Astrocyte (in vitro differentiated cells and primary cell): ENCODE data around the gene SMOC2. TPM values are rescaled to one million over a fixed set of nuclear protein-coding genes. Genes with fewer than 3 reads are reported as not detected.

Source experiments
- DNase-seq: peaks from one replicate; pipeline ENCODE4 v3.0.0-alpha.2; 2010; ENCODE audit warnings: low read depth
- FAIRE-seq: peaks from 2 replicates; lab custom pipeline; 2011; peaks lifted over from hg19 to GRCh38; lab: Jason Lieb, UNC
- H2AFZ ChIP-seq: 2 replicates; pipeline ENCODE4 v1.6.0; 2012; ENCODE audit warnings: low read depth, low read length, inconsistent platforms
- H3K27ac ChIP-seq: 2 replicates; pipeline ENCODE4 v1.5.1; 2011; ENCODE audit warnings: low read depth, low read length, inconsistent platforms
- H3K27me3 ChIP-seq: 2 replicates; pipeline ENCODE4 v1.6.0; 2011; ENCODE audit warnings: low read length, inconsistent platforms; ENCODE audit not compliant: insufficient read depth
- H3K36me3 ChIP-seq: 2 replicates; pipeline ENCODE4 v1.5.1; 2011; ENCODE audit warnings: low read length, inconsistent platforms; ENCODE audit not compliant: insufficient read depth
- H3K4me1 ChIP-seq: 2 replicates; pipeline ENCODE4 v1.5.1; 2011; ENCODE audit warnings: low read length, inconsistent platforms; ENCODE audit not compliant: insufficient read depth
- H3K4me2 ChIP-seq: 2 replicates; pipeline ENCODE4 v1.6.0; 2012; ENCODE audit warnings: low read length, inconsistent platforms
- H3K4me3 ChIP-seq: 2 replicates; pipeline ENCODE4 v1.5.1; 2011; ENCODE audit warnings: low read depth, mild to moderate bottlenecking, low read length, inconsistent platforms; ENCODE audit not compliant: insufficient read depth
- H3K79me2 ChIP-seq: 2 replicates; pipeline ENCODE4 v1.6.0; 2012; ENCODE audit warnings: mild to moderate bottlenecking, low read length, inconsistent platforms; ENCODE audit not compliant: insufficient read depth
- H3K9ac ChIP-seq: 2 replicates; pipeline ENCODE4 v1.6.0; 2012; ENCODE audit warnings: mild to moderate bottlenecking, low read length, inconsistent platforms
- H3K9me3 ChIP-seq: 2 replicates; pipeline ENCODE4 v1.5.1; 2012; ENCODE audit warnings: low read depth, mild to moderate bottlenecking, low read length, inconsistent platforms; ENCODE audit not compliant: insufficient read depth
- H4K20me1 ChIP-seq: 2 replicates; pipeline ENCODE4 v1.6.0; 2012; ENCODE audit warnings: low read length, inconsistent platforms; ENCODE audit not compliant: insufficient read depth
- H3K27ac Mint-ChIP-seq: one replicate; pipeline ENCODE4 v1.8.0; 2021; ENCODE audit warnings: mild to moderate bottlenecking, mixed read lengths; ENCODE audit not compliant: unreplicated experiment
- H3K27me3 Mint-ChIP-seq: one replicate; pipeline ENCODE4 v1.8.0; 2021; ENCODE audit warnings: low read depth, mixed read lengths; ENCODE audit not compliant: unreplicated experiment
- H3K36me3 Mint-ChIP-seq: one replicate; pipeline ENCODE4 v1.8.0; 2021; ENCODE audit warnings: low read depth, mixed read lengths; ENCODE audit not compliant: unreplicated experiment
- H3K4me1 Mint-ChIP-seq: one replicate; pipeline ENCODE4 v1.8.0; 2021; ENCODE audit warnings: low read depth, mixed read lengths; ENCODE audit not compliant: unreplicated experiment
- H3K4me3 Mint-ChIP-seq: one replicate; pipeline ENCODE4 v1.8.0; 2021; ENCODE audit warnings: mild to moderate bottlenecking, moderate library complexity, mixed read lengths; ENCODE audit not compliant: unreplicated experiment
- H3K9me3 Mint-ChIP-seq: one replicate; pipeline ENCODE4 v1.8.0; 2021; ENCODE audit warnings: mild to moderate bottlenecking, mixed read lengths; ENCODE audit not compliant: unreplicated experiment
- CTCF ChIP-seq: IDR thresholded peaks from 2 replicates; pipeline ENCODE4 v1.5.1; 2011; ENCODE audit warnings: low read depth, mild to moderate bottlenecking, inconsistent platforms, low read length, moderate library complexity; ENCODE audit not compliant: insufficient read depth
- EZH2 ChIP-seq: IDR thresholded peaks from 2 replicates; pipeline ENCODE4 v1.6.1; 2012; ENCODE audit warnings: mild to moderate bottlenecking, low read length, inconsistent platforms; ENCODE audit not compliant: insufficient read depth
- total RNA-seq: library from RNA; stranded (reverse); gene quantifications from 2 replicates; pipeline ENCODE4 v1.2.1, GENCODE V29; 2021

Gene SMOC2
- total RNA-seq, 1 donor from 2014 or later: 0.93 TPM

- H3K9me3 Mint-ChIP-seq: peaks cover 14% of the 10 kb centered on the region
- TF ChIP-seq EZH2 (no peak), CTCF (no peak)
Measured at GRCh38 chr6:168475188-168476013, 34.4 kb downstream of the SMOC2 start.

DNA sequence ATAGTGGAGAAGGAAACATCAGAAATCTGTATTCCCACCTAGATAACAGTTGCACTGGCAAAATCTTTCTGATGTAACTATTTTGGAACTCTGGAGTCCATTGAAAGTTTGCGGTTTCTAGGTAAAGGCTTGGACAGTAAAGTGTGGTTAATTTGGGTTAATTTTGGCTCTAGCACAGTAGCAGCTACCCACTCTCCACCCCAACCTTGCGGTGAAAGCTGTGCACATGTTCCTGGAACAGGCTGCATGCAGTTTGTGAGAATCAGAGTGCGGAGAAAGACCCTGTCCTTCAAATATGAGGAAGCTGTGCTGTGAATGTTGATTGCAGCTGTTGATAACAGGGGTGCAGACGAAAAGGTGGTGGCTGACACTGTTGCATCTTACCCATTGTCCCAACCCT lies 38.4 kb downstream of the SMOC2 start:
- Mint-ChIP-seq H3K27ac (no peak overlapping the region), H3K9me3 (peaks cover 4% of the 10 kb centered on the region), H3K27me3 (peaks cover 15% of the 10 kb centered on the region), H3K36me3 (peaks cover 1% of the 10 kb centered on the region), H3K4me3 (no peak overlapping the region), H3K4me1 (no peaks in the 10 kb centered on the region)
- Histone ChIP-seq H3K9ac (no peak overlapping the region), H3K4me3 (no peak overlapping the region), H3K4me2 (no peak overlapping the region), H3K27ac (no peak overlapping the region), H3K4me1 (no peaks in the 10 kb centered on the region), H3K79me2 (no peaks in the 10 kb centered on the region), H2AFZ (no peak overlapping the region), H4K20me1 (no peaks in the 10 kb centered on the region), H3K27me3 (no peaks in the 10 kb centered on the region), H3K9me3 (peaks cover 2% of the 10 kb centered on the region), H3K36me3 (no peaks in the 10 kb centered on the region)
- DNase-seq (no peak), FAIRE-seq (no peak)
- no peak for TF ChIP-seq EZH2
- TF ChIP-seq CTCF: no peak

More at GRCh38 chr6:168475188-168476013, 34.4 kb downstream of the SMOC2 start:
- H2AFZ ChIP-seq: no peak overlapping the region
- Mint-ChIP-seq H3K36me3 (peaks cover 1% of the 10 kb centered on the region), H3K27ac (no peak overlapping the region), H3K27me3 (peaks cover 33% of the 10 kb centered on the region), H3K4me3 (no peak overlapping the region), H3K4me1 (no peaks in the 10 kb centered on the region)
- DNase-seq (no peak), FAIRE-seq (no peak)
- no peaks in the 10 kb centered on the region for H3K4me1 ChIP-seq
- no peak overlapping the region for H3K4me3 ChIP-seq
- no peaks in the 10 kb centered on the region for H3K79me2 ChIP-seq
- no peak overlapping the region for H3K4me2 ChIP-seq
- H3K9ac ChIP-seq: no peak overlapping the region
- no peaks in the 10 kb centered on the region for H3K36me3 ChIP-seq
- H4K20me1 ChIP-seq: no peaks in the 10 kb centered on the region
- H3K27me3 ChIP-seq: no peaks in the 10 kb centered on the region
- H3K27ac ChIP-seq: no peak overlapping the region
- peaks cover 7% of the 10 kb centered on the region for H3K9me3 ChIP-seq

DNA sequence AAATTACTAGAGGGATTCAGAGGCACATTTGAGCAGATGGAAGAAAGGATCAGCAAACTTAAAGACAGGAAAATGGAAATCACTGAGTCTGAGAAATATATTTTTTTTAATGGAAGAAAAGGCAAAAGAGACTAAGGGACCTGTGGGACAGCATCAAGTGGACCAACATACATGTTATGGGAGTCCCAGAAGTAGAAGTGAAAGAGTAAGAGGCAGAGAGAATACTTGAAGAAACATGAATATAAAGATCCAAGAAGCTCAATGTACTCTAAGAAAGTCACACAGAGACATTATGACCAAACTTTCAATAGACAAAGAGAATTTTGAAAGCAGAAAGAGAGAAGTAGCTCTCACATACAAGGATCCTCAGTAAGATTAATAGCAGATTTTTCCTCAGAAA lies 39.5 kb downstream of the SMOC2 start:
- no peak for DNase-seq
- FAIRE-seq: no peak
- H3K27me3 Mint-ChIP-seq: peaks cover 6% of the 10 kb centered on the region
- H3K27ac Mint-ChIP-seq: no peak overlapping the region
- no peak overlapping the region for H3K4me3 Mint-ChIP-seq
- Histone ChIP-seq H3K9me3 (no peaks in the 10 kb centered on the region), H2AFZ (no peak overlapping the region), H3K4me1 (no peaks in the 10 kb centered on the region), H3K27me3 (no peaks in the 10 kb centered on the region), H3K4me2 (no peak overlapping the region), H3K79me2 (no peaks in the 10 kb centered on the region), H3K9ac (no peak overlapping the region), H3K36me3 (no peaks in the 10 kb centered on the region), H3K4me3 (no peak overlapping the region), H4K20me1 (no peaks in the 10 kb centered on the region), H3K27ac (no peak overlapping the region)
- H3K4me1 Mint-ChIP-seq: no peaks in the 10 kb centered on the region
- no peak for TF ChIP-seq CTCF
- no peak for TF ChIP-seq EZH2
- H3K9me3 Mint-ChIP-seq: peaks cover 4% of the 10 kb centered on the region
- peaks cover 1% of the 10 kb centered on the region for H3K36me3 Mint-ChIP-seq
